ENCODE measurements around the gene EIF2B2. TPM values are rescaled to one million over a fixed set of nuclear protein-coding genes. Genes with fewer than 3 reads are reported as not detected.
A peak's percentile ranks its signal among the peaks of the same experiment; 100 is the strongest.

The EIF2B2 gene
- total RNA-seq, 4 donors from 2014 or later, result 28.1 to 56.2 (median 36.6) TPM

DNA sequence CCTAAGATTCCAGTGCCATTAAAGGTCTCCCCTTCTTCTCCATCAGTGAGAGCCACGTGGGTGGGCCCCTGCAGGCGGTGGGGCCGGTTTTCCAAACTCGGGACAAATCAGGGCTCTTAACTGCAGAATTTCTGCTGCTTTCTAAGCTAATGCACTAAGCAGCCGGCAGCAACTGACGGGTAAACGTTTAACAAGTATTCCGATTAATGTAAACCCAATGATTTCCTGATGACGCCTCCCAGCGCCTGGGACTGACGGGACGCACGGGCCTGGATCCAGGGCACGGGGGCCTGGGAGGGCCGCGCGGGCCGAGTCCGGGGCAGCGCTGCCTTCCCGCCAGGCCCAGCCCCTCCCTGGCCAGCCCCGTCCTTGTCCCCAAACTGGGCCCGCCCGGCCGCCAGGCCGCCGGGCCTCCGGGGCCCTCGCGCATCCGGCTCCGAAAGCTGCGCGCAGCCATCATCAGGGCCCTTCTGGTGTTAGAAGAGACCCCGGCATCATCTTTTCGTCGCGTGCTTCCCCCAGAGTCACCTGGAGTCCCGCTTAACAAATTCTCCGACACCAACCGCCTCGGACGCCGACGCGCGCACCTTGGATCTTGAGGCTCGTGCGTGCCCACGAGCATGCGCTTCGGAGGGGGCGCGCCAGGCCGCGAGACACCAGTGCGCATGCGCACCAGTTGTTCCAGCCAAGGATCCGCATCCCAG, 48.3 kb downstream of the EIF2B2 start, which contains the start of gene MLH3:
Gene MLH3 (minus strand): TSS at position 616 of the 704 bp plus-strand sequence. CDS start 1,812 bp downstream, outside the sequence.
- Histone ChIP-seq H3K27me3 (no peaks in the 10 kb centered on the region), H3K4me3 (peak within 1 kb of the TSS; percentile 48 to 70), H3K4me1 (peaks cover 3 to 46% (median 13%) of the 10 kb centered on the region in 3 donors), H3K27ac (peak within 1 kb of the TSS; percentile 74 to 96 (median 92)), H3K36me3 (no peaks in the 10 kb centered on the region), H3K9me3 (no peaks in the 10 kb centered on the region)
- peak; percentile 72 for ATAC-seq
- 0 to 10% methylated on average over 2 to 23 of the region's 59 CpGs for whole genome bisulfite sequencing, 2 donors (ENCODE audit: low coverage in 1 of 2)
- TF ChIP-seq, protein P1, sequence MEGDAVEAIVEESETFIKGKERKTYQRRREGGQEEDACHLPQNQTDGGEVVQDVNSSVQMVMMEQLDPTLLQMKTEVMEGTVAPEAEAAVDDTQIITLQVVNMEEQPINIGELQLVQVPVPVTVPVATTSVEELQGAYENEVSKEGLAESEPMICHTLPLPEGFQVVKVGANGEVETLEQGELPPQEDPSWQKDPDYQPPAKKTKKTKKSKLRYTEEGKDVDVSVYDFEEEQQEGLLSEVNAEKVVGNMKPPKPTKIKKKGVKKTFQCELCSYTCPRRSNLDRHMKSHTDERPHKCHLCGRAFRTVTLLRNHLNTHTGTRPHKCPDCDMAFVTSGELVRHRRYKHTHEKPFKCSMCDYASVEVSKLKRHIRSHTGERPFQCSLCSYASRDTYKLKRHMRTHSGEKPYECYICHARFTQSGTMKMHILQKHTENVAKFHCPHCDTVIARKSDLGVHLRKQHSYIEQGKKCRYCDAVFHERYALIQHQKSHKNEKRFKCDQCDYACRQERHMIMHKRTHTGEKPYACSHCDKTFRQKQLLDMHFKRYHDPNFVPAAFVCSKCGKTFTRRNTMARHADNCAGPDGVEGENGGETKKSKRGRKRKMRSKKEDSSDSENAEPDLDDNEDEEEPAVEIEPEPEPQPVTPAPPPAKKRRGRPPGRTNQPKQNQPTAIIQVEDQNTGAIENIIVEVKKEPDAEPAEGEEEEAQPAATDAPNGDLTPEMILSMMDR (IDR thresholded peaks at IDR 0.05), result peak in 2 of 4 experiments; percentile 8 to 23
- TF ChIP-seq POLR2A (IDR thresholded peaks at IDR 0.05) (peak; percentile 55 to 57), EP300 (IDR thresholded peaks at IDR 0.05) (no peak), POLR2AphosphoS5 (IDR thresholded peaks at IDR 0.05) (peak; percentile 76)

DNA sequence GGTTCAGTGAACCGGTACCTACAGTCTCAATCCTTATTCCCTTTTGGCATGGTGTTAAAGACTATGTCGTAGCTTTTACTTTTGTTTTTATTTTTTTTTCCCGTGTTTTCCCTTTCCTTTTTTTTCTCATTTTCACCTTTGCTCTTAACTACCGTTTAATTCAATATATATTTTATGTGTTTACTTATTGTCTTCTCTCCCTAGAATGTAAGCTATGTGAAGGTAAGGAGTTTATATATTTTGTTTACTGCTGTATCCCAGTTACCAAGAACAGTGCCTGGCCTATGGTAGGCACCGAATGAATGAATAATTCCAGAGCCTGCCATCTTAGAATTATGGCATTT, 48.8 kb downstream of the EIF2B2 start:
- ATAC-seq, result no peak
- 13 to 20% methylated on average over 5 of the region's 5 CpGs for WGBS, 2 donors (ENCODE audit: low coverage in 1 of 2)
- Histone ChIP-seq H3K36me3 (no peaks in the 10 kb centered on the region), H3K4me3 (peak overlapping the region; percentile 48 to 70), H3K27ac (peak overlapping the region in 3 of 4 donors; percentile 92 to 96 (median 92)), H3K4me1 (peaks cover 3 to 40% (median 13%) of the 10 kb centered on the region in 3 donors), H3K27me3 (no peaks in the 10 kb centered on the region), H3K9me3 (no peaks in the 10 kb centered on the region)
- TF ChIP-seq POLR2A (IDR thresholded peaks at IDR 0.05), result no peak
- no peak for TF ChIP-seq EP300 (IDR thresholded peaks at IDR 0.05)
- TF ChIP-seq, protein P1 (IDR thresholded peaks at IDR 0.05), result no peak
- TF ChIP-seq POLR2AphosphoS5 (IDR thresholded peaks at IDR 0.05), result no peak

DNA sequence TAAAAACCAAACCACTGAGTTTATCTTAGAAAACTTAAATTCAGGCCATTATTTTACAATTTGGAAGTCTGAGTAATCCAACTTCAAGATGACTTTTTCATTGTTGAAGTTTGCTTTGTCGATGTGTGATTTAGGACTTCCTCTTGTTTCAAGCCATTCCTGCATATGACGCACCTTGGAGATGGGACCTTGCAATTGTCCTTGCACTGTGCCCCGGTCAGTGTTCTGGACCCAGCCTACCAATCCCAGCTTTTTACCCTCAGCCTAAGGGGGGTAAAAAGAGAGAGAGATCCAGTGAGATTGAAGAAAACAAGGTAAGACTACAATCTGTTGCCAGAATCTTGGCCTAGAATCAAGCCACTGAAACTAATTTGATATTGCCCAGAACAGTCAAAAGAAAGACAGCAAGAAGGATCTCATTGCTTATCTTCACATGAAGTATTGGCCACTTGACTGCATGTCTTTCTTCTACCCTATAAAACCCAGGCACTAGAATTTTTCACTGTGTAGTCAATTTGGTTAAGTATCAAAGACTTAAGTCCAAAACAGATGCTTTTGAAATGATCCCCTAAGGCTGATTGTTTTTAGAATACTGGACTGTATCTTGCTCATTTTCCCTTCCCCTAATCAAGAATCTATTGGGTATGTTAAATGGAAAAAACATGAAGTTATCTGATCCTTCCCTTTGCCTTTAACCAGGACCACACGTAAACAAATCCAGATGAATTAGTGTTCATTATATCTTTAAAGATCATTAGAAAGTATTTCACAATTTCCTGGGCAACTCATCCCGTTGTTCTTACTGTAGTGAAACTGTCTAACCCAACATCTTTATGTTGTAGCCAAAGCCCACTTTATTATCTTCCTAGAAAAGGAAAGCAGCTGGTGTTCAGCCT, 50.9 kb downstream of the EIF2B2 start:
- WGBS, 2 donors (ENCODE audit: low coverage in 1 of 2), result 66 to 71% methylated on average over 4 of the region's 5 CpGs
- Histone ChIP-seq H3K27me3 (no peaks in the 10 kb centered on the region), H3K36me3 (no peaks in the 10 kb centered on the region), H3K9me3 (no peaks in the 10 kb centered on the region), H3K4me1 (peaks cover 3 to 30% (median 12%) of the 10 kb centered on the region in 3 donors), H3K27ac (no peak overlapping the region), H3K4me3 (no peak overlapping the region)
- TF ChIP-seq POLR2AphosphoS5 (IDR thresholded peaks at IDR 0.05) (no peak), EP300 (IDR thresholded peaks at IDR 0.05) (no peak), POLR2A (IDR thresholded peaks at IDR 0.05) (no peak)
- TF ChIP-seq, protein P1 (IDR thresholded peaks at IDR 0.05), result no peak
- no peak for ATAC-seq

DNA sequence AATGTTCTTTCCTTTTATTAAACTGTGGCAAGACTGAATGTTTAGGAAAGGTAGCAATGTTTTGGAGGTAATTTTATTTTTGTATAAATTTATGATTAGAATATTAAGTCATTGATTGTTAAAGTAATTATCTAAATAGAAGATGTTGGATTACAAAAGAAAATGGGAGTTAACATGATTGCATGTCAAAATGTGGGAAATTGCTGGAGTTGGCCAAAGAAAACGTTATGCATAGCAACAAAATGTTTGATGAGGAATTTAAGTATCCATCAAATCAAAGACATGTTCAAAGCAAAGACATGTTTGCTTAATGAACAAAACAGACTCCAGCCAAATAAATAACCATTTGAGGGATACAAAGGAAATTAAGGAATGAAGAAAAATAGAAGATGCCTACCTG, 51.7 kb downstream of the EIF2B2 start:
- H3K4me3 ChIP-seq, result no peak overlapping the region
- no peaks in the 10 kb centered on the region for H3K9me3 ChIP-seq
- WGBS, 2 donors (ENCODE audit: low coverage in 1 of 2), result 65 to 67% methylated on average over 1 of the region's 1 CpG
- no peak overlapping the region for H3K27ac ChIP-seq
- no peaks in the 10 kb centered on the region for H3K36me3 ChIP-seq
- no peaks in the 10 kb centered on the region for H3K27me3 ChIP-seq
- ATAC-seq, result no peak
- peaks cover 0 to 22% (median 8%) of the 10 kb centered on the region in 3 donors for H3K4me1 ChIP-seq
- TF ChIP-seq EP300 (IDR thresholded peaks at IDR 0.05), result no peak
- TF ChIP-seq POLR2A (IDR thresholded peaks at IDR 0.05), result no peak
- TF ChIP-seq, protein P1 (IDR thresholded peaks at IDR 0.05), result no peak
- no peak for TF ChIP-seq POLR2AphosphoS5 (IDR thresholded peaks at IDR 0.05)

Measured in gastroesophageal sphincter (tissue), 4 donors.